ENCODE measurements around the gene ACER2.

DNA sequence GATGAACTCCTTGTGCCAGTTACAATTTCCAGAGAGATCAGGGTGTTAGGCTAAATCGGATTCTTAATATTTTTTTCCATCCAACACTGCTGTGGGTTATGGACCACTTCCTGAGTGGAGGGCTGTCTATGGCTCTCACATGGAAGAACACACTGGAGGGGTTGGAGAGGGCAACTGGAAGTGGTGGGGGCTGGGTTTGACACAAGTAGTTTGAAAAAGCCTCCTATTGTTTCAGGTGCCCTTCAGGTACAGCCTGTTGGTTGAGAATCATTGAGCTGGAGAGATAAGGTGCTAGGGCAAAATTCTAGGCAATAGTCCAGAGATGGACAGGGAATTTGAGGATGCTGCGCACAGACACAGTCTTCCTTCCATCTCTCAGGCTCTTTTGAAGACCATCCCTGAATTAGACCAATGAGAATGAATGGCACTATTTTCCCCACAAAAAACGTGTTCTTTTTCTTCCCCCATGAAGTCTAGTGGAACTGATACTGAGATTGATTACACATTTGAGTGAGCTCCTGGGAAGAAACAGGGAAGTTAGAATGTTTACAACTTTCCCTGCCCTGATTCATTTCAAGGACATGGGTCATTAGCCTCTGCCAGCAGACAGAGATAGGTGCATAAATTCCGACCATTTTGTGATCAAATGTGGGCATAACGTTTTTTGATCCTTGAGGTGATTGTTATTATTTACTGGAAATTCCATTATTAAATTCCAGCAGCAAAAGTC lies 87.7 kb downstream of the ACER2 start:
- TF ChIP-seq, protein P1, sequence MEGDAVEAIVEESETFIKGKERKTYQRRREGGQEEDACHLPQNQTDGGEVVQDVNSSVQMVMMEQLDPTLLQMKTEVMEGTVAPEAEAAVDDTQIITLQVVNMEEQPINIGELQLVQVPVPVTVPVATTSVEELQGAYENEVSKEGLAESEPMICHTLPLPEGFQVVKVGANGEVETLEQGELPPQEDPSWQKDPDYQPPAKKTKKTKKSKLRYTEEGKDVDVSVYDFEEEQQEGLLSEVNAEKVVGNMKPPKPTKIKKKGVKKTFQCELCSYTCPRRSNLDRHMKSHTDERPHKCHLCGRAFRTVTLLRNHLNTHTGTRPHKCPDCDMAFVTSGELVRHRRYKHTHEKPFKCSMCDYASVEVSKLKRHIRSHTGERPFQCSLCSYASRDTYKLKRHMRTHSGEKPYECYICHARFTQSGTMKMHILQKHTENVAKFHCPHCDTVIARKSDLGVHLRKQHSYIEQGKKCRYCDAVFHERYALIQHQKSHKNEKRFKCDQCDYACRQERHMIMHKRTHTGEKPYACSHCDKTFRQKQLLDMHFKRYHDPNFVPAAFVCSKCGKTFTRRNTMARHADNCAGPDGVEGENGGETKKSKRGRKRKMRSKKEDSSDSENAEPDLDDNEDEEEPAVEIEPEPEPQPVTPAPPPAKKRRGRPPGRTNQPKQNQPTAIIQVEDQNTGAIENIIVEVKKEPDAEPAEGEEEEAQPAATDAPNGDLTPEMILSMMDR (conservative IDR thresholded peaks at IDR 0.05 in 1 of 2, IDR thresholded peaks at IDR 0.05 in 1 of 2; ENCODE audit: low read depth in 1 of 2, low read length in 2 of 2), result no peak
- no peak for TF ChIP-seq EZH2 (IDR thresholded peaks at IDR 0.05; ENCODE audit: low read length, missing control alignments)

Data from fibroblast of lung (primary cell).